ENCODE measurements around the gene LLGL1. TPM values are rescaled to one million over a fixed set of nuclear protein-coding genes. Genes with fewer than 3 reads are reported as not detected.

Gene LLGL1
- total RNA-seq, 1 experiment from 2014 or later: 47.4 TPM

DNA sequence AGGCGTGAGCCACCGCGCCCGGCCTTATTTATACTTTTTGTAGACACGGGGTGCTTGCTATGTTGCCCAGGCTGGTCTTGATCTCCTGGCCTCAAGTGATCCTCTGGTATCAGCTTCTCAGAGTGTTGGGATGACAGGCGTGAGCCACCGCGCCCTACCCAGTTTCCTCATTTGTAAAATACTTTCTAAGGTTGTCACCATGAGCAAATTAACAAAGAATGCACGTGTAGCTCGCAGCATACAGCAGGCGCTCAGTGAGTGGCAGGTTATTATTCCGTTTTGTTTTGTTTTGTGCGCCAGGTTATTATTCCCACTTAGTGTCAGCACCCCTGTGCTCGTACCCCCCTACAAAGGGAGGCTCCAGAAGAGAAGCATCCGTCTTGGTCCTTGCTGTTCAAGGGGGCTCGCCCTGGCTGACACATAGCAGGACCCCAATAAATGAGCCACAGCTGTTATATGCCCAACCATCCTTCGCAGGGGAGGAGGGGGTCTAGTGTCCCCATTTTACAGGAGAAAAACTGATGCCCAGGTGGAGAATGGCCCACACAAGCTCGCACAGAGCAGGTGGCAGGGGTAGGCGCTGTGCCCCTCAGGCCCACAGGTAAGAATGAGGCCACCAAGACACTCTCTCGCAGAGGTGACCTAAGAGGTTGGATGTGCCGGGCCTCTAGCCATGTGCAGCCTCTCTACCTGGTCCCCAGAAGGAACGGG is 34.3 kb downstream of the LLGL1 start:
- peaks cover 21% of the 10 kb centered on the region for H3K36me3 ChIP-seq (ENCODE audit: low read depth, low read length)
- H3F3A ChIP-seq (ENCODE audit: low read length, unreplicated experiment): no peaks in the 10 kb centered on the region
- intact Hi-C loops (cut with micrococcal nuclease): no loop called here
- peak overlapping the region; percentile 16 for H3K27ac ChIP-seq (ENCODE audit: low read length)
- peak overlapping the region; percentile 82 for H3K4me3 ChIP-seq (ENCODE audit: low read length)
- H3K4me1 ChIP-seq (ENCODE audit: insufficient read depth, low read length): peaks cover 35% of the 10 kb centered on the region
- peaks cover 4% of the 10 kb centered on the region; the same call in 1 of the 2 replicates for H4K20me1 ChIP-seq (ENCODE audit: low read length)
- ATAC-seq (no peak; the same call in 1 of the 2 replicates), DNase-seq (peak; percentile 82)
- H3K79me2 ChIP-seq (ENCODE audit: low read length): peaks cover 56% of the 10 kb centered on the region
- ChIA-PET CTCF (no interaction called here), POLR2A (ENCODE audit: unreplicated experiment) (no interaction called here)
- H3K9me3 ChIP-seq (ENCODE audit: low read length): no peaks in the 10 kb centered on the region
- H3K4me2 ChIP-seq (ENCODE audit: low read length): peak overlapping the region; percentile 92
- H3K9ac ChIP-seq (ENCODE audit: low read length): peak overlapping the region; percentile 34
- no peaks in the 10 kb centered on the region for H3K9me2 ChIP-seq (replicated peaks; ENCODE audit: low read length)
- TF ChIP-seq, protein P1, sequence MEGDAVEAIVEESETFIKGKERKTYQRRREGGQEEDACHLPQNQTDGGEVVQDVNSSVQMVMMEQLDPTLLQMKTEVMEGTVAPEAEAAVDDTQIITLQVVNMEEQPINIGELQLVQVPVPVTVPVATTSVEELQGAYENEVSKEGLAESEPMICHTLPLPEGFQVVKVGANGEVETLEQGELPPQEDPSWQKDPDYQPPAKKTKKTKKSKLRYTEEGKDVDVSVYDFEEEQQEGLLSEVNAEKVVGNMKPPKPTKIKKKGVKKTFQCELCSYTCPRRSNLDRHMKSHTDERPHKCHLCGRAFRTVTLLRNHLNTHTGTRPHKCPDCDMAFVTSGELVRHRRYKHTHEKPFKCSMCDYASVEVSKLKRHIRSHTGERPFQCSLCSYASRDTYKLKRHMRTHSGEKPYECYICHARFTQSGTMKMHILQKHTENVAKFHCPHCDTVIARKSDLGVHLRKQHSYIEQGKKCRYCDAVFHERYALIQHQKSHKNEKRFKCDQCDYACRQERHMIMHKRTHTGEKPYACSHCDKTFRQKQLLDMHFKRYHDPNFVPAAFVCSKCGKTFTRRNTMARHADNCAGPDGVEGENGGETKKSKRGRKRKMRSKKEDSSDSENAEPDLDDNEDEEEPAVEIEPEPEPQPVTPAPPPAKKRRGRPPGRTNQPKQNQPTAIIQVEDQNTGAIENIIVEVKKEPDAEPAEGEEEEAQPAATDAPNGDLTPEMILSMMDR (conservative IDR thresholded peaks at IDR 0.05; ENCODE audit: low read depth, low read length): no peak
- TF ChIP-seq EZH2phosphoT487 (IDR thresholded peaks at IDR 0.05; ENCODE audit: borderline replicate concordance, low read length) (no peak), EZH2 (IDR thresholded peaks at IDR 0.05; ENCODE audit: low read length, unreplicated experiment) (no peak)
- H2AFZ ChIP-seq (ENCODE audit: low read length): peak overlapping the region; percentile 88; the same call in 1 of the 2 replicates
- H3K27me3 ChIP-seq (ENCODE audit: low read length): no peaks in the 10 kb centered on the region
- BruUV-seq (replicated peaks): TSS peak; percentile 17

DNA sequence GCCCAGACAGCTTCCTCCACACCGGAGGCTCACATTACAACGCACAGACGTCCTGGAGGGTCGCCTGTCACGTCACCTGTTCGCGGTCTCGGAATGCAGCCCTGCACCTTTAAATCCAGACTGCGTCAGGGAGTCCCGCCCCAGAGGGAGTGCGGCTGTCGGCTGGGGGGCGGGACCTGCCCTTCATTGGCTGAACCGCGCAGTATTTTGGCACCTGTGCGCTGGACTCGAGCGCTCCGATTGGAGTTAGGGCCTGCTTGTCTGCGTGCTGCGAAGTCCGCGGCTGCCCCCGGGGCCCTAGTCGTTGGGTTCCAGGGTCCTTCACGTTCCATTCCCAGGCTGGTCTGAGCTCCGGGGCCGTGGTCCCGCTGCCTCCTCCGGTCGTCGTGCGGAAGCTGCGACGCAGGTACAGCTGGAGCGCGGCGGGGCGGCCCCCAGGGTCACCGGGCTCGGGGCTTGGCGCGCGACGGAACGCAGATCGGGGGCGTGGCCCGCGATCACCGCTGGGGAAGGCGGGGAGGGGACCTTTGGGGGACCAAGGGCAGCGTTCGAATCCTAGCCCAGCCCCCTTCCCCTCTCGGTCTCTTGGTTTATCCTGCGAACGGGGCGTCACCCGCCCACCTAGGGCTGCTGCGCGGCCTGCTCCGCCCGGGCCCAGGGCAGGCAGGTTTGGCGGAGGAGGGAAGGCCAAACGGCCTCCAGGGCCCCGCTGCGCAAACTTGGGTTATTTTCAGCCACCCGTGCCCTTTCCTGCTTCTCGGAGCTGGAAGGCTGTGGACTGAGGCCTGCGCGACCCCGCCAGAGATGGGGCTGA is 35.1 kb downstream of the LLGL1 start, which contains the start of gene MIEF2:
TSS of gene MIEF2 (plus strand) at position 331 of the 814 bp plus-strand sequence. CDS start 2,059 bp downstream, outside the sequence.
- intact Hi-C loops (cut with micrococcal nuclease): no loop called here
- H2AFZ ChIP-seq (ENCODE audit: low read length): peak within 1 kb of the TSS; percentile 88
- H3K9ac ChIP-seq (ENCODE audit: low read length): peak within 1 kb of the TSS; percentile 71
- H3K9me3 ChIP-seq (ENCODE audit: low read length): no peaks in the 10 kb centered on the region
- peak within 1 kb of the TSS; percentile 92 for H3K4me2 ChIP-seq (ENCODE audit: low read length)
- peaks cover 49% of the 10 kb centered on the region for H3K79me2 ChIP-seq (ENCODE audit: low read length)
- H3K4me3 ChIP-seq (ENCODE audit: low read length): peak within 1 kb of the TSS; percentile 82
- peak; percentile 75 for ATAC-seq
- POLR2A ChIA-PET (ENCODE audit: unreplicated experiment): no interaction called here
- peaks cover 13% of the 10 kb centered on the region for H3K36me3 ChIP-seq (ENCODE audit: low read depth, low read length)
- DNase-seq: peak; percentile 98
- CTCF ChIA-PET: no interaction called here
- H3F3A ChIP-seq (ENCODE audit: low read length, unreplicated experiment): no peaks in the 10 kb centered on the region
- no peaks in the 10 kb centered on the region for H3K9me2 ChIP-seq (replicated peaks; ENCODE audit: low read length)
- H3K4me1 ChIP-seq (ENCODE audit: insufficient read depth, low read length): peaks cover 35% of the 10 kb centered on the region
- no peaks in the 10 kb centered on the region for H3K27me3 ChIP-seq (ENCODE audit: low read length)
- peaks cover 4% of the 10 kb centered on the region; the same call in 1 of the 2 replicates for H4K20me1 ChIP-seq (ENCODE audit: low read length)
- TSS peak; percentile 22 for BruUV-seq (replicated peaks)
- peak within 1 kb of the TSS; percentile 49 for H3K27ac ChIP-seq (ENCODE audit: low read length)
- TF ChIP-seq EZH2 (IDR thresholded peaks at IDR 0.05; ENCODE audit: low read length, unreplicated experiment) (no peak), EZH2phosphoT487 (IDR thresholded peaks at IDR 0.05; ENCODE audit: borderline replicate concordance, low read length) (no peak)
- TF ChIP-seq, protein P1 (conservative IDR thresholded peaks at IDR 0.05; ENCODE audit: low read depth, low read length): no peak
